OCI-LY3 (cell line): ENCODE data around the gene MTUS2.

Experiments used
- H2AFZ ChIP-seq: fragments of 200-600, 300-600 bp; shearing (Covaris generic); 2 replicates; pipeline ENCODE4 v1.6.0; 2014; ENCODE audit warnings: antibody characterized with exemption, low read depth, low read length
- H3K27ac ChIP-seq: fragments of 200-600, 300-600 bp; sonication (generic); 2 replicates; pipeline ENCODE4 v1.5.1; 2014; ENCODE audit warnings: mild to moderate bottlenecking, low read length, moderate library complexity, mixed read lengths
- H3K27me3 ChIP-seq: fragments of 200-600, 300-600 bp; sonication (generic); 2 replicates; pipeline ENCODE4 v1.6.1; 2014; ENCODE audit warnings: low read depth, low read length, mixed read lengths
- H3K36me3 ChIP-seq: fragments of 200-600, 300-600 bp; sonication (generic); replicated peaks from 2 replicates; pipeline ENCODE3; 2014; ENCODE audit warnings: low read depth, low read length, mixed read lengths
- H3K4me1 ChIP-seq: fragments of 300-600, 200-600 bp; sonication (generic); 2 replicates; pipeline ENCODE4 v1.6.1; 2014; ENCODE audit warnings: low read length, mixed read lengths
- H3K4me2 ChIP-seq: fragments of 200-600, 300-600 bp; sonication (generic); 2 replicates; pipeline ENCODE4 v1.6.1; 2014; ENCODE audit warnings: low read length, mixed read lengths
- H3K4me3 ChIP-seq: fragments of 300-600, 200-600 bp; sonication (generic); 2 replicates; pipeline ENCODE4 v1.5.1; 2014; ENCODE audit warnings: antibody characterized with exemption, mild to moderate bottlenecking, low read length, moderate library complexity
- H3K79me2 ChIP-seq: fragments of 300-600, 200-600 bp; shearing (Covaris generic); 2 replicates; pipeline ENCODE4 v1.6.1; 2014; ENCODE audit warnings: mild to moderate bottlenecking, low read length, mixed read lengths
- H3K9ac ChIP-seq: fragments of 300-600, 200-600 bp; shearing (Covaris generic); 2 replicates; pipeline ENCODE4 v1.6.0; 2014; ENCODE audit warnings: mild to moderate bottlenecking, low read length, moderate library complexity
- H3K9me3 ChIP-seq: fragments of 200-600, 300-600 bp; shearing (Covaris generic); 2 replicates; pipeline ENCODE4 v1.6.1; 2014; ENCODE audit warnings: low read length, mixed read lengths; ENCODE audit not compliant: insufficient read depth
- H4K20me1 ChIP-seq: fragments of 200-600, 300-600 bp; sonication (generic); 2 replicates; pipeline ENCODE4 v1.6.1; 2016; ENCODE audit warnings: low read length, mixed read lengths; ENCODE audit not compliant: insufficient read depth
- CTCF ChIP-seq: fragments of 200-600, 300-600 bp; sonication (generic); IDR thresholded peaks from 2 replicates; pipeline ENCODE4 v1.5.1; 2014; ENCODE audit warnings: antibody characterized with exemption, low read length, low read depth
- EZH2phosphoT487 ChIP-seq: fragments of 200-600 bp; shearing (Covaris generic); IDR thresholded peaks from 2 replicates; pipeline ENCODE4 v1.6.1; 2018; ENCODE audit warnings: antibody characterized with exemption, mixed run types, low read depth

Gene MTUS2

GRCh38 chr13:28877408-28877807, 57.3 kb downstream of the MTUS2 start:
- Histone ChIP-seq H3K27ac (no peak overlapping the region), H3K79me2 (no peaks in the 10 kb centered on the region), H2AFZ (no peak overlapping the region), H3K36me3 (no peaks in the 10 kb centered on the region), H3K9ac (no peak overlapping the region), H3K9me3 (peaks cover 10% of the 10 kb centered on the region; the same call in 1 of the 2 replicates), H3K27me3 (no peaks in the 10 kb centered on the region), H4K20me1 (no peaks in the 10 kb centered on the region), H3K4me3 (no peak overlapping the region), H3K4me1 (no peaks in the 10 kb centered on the region), H3K4me2 (no peak overlapping the region)
- TF ChIP-seq EZH2phosphoT487, result no peak
- TF ChIP-seq CTCF, result no peak

DNA sequence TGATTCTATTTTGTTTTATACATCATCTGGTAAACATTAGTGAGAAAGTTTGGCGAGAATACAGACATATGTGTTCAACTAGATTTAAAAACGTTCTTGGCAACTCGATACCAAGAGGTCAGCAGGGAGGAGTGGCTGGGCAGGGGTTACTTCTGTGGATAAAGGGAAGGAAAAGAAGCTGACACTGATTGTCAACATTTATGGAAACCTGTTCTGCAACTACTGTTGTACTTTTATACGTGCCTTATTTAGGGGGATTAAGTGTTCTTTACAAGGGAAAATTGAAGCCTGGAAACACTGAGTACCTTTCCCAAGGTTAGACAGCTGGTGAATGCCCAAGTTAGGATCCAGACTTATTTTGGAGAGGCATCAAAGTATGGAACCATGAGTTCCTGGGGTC, 65.0 kb downstream of the MTUS2 start:
- H3K36me3 ChIP-seq, result no peaks in the 10 kb centered on the region

GRCh38 chr13:28889086-28889732, 69.1 kb downstream of the MTUS2 start:
- H3K4me2 ChIP-seq, result no peak overlapping the region
- TF ChIP-seq EZH2phosphoT487, result no peak
- H3K4me1 ChIP-seq, result no peaks in the 10 kb centered on the region
- H3K4me3 ChIP-seq, result no peak overlapping the region
- H4K20me1 ChIP-seq, result no peaks in the 10 kb centered on the region
- H3K79me2 ChIP-seq, result no peaks in the 10 kb centered on the region
- no peak overlapping the region for H3K27ac ChIP-seq
- H3K9me3 ChIP-seq, result no peaks in the 10 kb centered on the region
- no peak overlapping the region for H2AFZ ChIP-seq
- peaks cover 4% of the 10 kb centered on the region; the same call in 1 of the 2 replicates for H3K27me3 ChIP-seq
- H3K36me3 ChIP-seq, result no peaks in the 10 kb centered on the region
- no peak overlapping the region for H3K9ac ChIP-seq

More for the DNA sequence above, 65.0 kb downstream of the MTUS2 start:
- Histone ChIP-seq H3K4me2 (no peak overlapping the region), H3K9me3 (no peaks in the 10 kb centered on the region), H3K27ac (no peak overlapping the region), H2AFZ (no peak overlapping the region), H3K79me2 (no peaks in the 10 kb centered on the region), H3K4me3 (no peak overlapping the region), H3K27me3 (peaks cover 9% of the 10 kb centered on the region; the same call in 1 of the 2 replicates), H3K9ac (no peak overlapping the region), H3K4me1 (no peaks in the 10 kb centered on the region), H4K20me1 (no peaks in the 10 kb centered on the region)
- TF ChIP-seq CTCF (no peak), EZH2phosphoT487 (no peak)

DNA sequence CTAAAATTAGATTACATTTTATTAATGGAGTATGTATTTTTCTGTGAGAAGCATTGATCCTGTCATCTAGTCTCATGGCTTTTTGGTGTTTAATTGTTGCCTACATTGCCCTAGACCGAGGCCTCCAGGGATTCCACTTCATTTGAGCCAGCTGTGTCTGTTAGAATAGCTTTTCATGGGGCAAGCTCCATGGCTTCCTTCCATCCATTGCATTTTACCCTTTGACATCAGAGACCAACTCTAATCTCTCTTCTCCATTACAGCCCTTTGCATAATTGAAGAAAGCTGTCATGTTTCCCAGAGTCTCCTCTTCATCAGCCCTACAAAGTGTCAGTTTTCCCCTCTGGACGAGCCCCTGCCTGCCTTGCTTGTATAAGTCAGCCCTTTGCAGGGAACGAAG, 70.6 kb downstream of the MTUS2 start:
- Histone ChIP-seq H3K4me1 (no peaks in the 10 kb centered on the region), H3K4me3 (no peak overlapping the region), H4K20me1 (no peaks in the 10 kb centered on the region), H3K36me3 (no peaks in the 10 kb centered on the region), H3K27me3 (no peaks in the 10 kb centered on the region; the same call in 1 of the 2 replicates), H3K9ac (no peak overlapping the region), H3K27ac (no peak overlapping the region), H3K4me2 (no peak overlapping the region), H3K9me3 (no peaks in the 10 kb centered on the region), H2AFZ (no peak overlapping the region), H3K79me2 (no peaks in the 10 kb centered on the region)
- no peak for TF ChIP-seq EZH2phosphoT487
- no peak for TF ChIP-seq CTCF

DNA sequence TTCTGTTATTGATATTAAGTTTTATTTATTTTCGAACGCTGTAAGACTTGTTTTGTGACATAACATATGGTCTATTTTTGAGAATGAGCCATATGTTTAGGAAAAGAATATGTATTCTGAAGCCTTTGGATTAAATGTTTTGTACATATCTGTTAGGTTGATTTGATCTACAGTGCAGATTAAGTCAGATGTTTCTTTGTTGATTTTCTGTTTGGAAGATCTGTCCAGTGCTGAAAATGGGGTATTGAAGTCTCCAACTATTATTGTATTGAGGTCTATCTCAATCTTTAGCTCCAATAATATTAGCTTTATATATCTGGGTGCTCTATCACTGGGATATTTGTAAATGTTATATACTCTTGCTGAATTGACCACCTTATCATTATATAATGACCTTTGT, 97.9 kb downstream of the MTUS2 start:
- Histone ChIP-seq H3K4me1 (no peaks in the 10 kb centered on the region), H3K27ac (no peak overlapping the region), H3K36me3 (no peaks in the 10 kb centered on the region), H3K27me3 (peaks cover 7% of the 10 kb centered on the region; the same call in 1 of the 2 replicates), H3K79me2 (no peaks in the 10 kb centered on the region), H3K9ac (no peak overlapping the region), H3K9me3 (no peaks in the 10 kb centered on the region), H2AFZ (no peak overlapping the region), H3K4me2 (no peak overlapping the region), H4K20me1 (no peaks in the 10 kb centered on the region), H3K4me3 (no peak overlapping the region)
- TF ChIP-seq EZH2phosphoT487 (no peak), CTCF (no peak)
